ENCODE results near the gene KIF21B. TPM values are rescaled to one million over a fixed set of nuclear protein-coding genes. Genes with fewer than 3 reads are reported as not detected.

The KIF21B gene
- total and polyA plus RNA-seq, 2 of the 4 experiments (the other 2 are of a cell fraction): 0.36 to 0.55 TPM

- Histone ChIP-seq H3K14ac (replicated peaks; ENCODE audit: low read depth, low read length) (no peak overlapping the region), H3K9ac (ENCODE audit: low read depth, low read length) (no peak overlapping the region), H4K20me1 (ENCODE audit: insufficient read depth, low read length) (no peaks in the 10 kb centered on the region), H2BK120ac (ENCODE audit: low read depth, low read length) (no peak overlapping the region), H2BK15ac (ENCODE audit: low read depth, low read length) (no peak overlapping the region), H3K56ac (ENCODE audit: extremely low read depth, insufficient read depth, low read length) (no peak overlapping the region), H2AFZ (replicated peaks; ENCODE audit: low read length, poor library complexity) (no peak overlapping the region), H2AK9ac (replicated peaks; ENCODE audit: low read depth, low read length, poor library complexity) (no peak overlapping the region), H3K36me3 (ENCODE audit: control insufficient read depth, insufficient read depth, low read length) (no peaks in the 10 kb centered on the region), H3K9me1 (ENCODE audit: insufficient read depth, low read length) (no peaks in the 10 kb centered on the region), H3K79me1 (ENCODE audit: low read depth in 1 of 2, low read length in 2 of 2) (no peaks in the 10 kb centered on the region), H3K4ac (ENCODE audit: low read depth, low read length) (no peak overlapping the region), H3K9me3 (ENCODE audit: control insufficient read depth, insufficient read depth, low read length) (peaks cover 2% of the 10 kb centered on the region; the same call in 1 of the 2 replicates), H3K4me2 (ENCODE audit: low read depth, low read length) (no peak overlapping the region), H3K4me1 (ENCODE audit: control insufficient read depth, insufficient read depth, low read length) (no peaks in the 10 kb centered on the region), H3K27me3 (ENCODE audit: control insufficient read depth, insufficient read depth, low read length) (peaks cover 23% of the 10 kb centered on the region), H4K5ac (ENCODE audit: low read depth, low read length) (no peak overlapping the region), H4K91ac (ENCODE audit: insufficient read depth, low read depth, low read length) (no peak overlapping the region), H3K4me3 (ENCODE audit: insufficient read depth, low read depth, low read length) (no peak overlapping the region), H4K8ac (ENCODE audit: low read depth in 2 of 2, low read length in 2 of 2) (no peak overlapping the region), H3K18ac (ENCODE audit: low read depth, low read length) (no peak overlapping the region), H3K27ac (ENCODE audit: insufficient read depth, low read length) (no peak overlapping the region), H3K23ac (ENCODE audit: low read depth, low read length) (no peak overlapping the region), H2AK5ac (ENCODE audit: low read depth, low read length) (no peak overlapping the region), H2BK5ac (ENCODE audit: low read depth, low read length, poor library complexity, severe bottlenecking) (no peak overlapping the region), H2BK20ac (ENCODE audit: low read depth, low read length) (no peak overlapping the region)
- TF ChIP-seq ELK1 (IDR thresholded peaks at IDR 0.05; ENCODE audit: borderline replicate concordance, low read depth, low read length): no peak
- no peak for TF ChIP-seq NFE2L2 (IDR thresholded peaks at IDR 0.05; ENCODE audit: low read depth, low read length)
- TF ChIP-seq RCOR1 (IDR thresholded peaks at IDR 0.05; ENCODE audit: insufficient replicate concordance, low read length): no peak
- no peak for TF ChIP-seq RAD21 (IDR thresholded peaks at IDR 0.05; ENCODE audit: low read length)
- TF ChIP-seq MAZ (IDR thresholded peaks at IDR 0.05; ENCODE audit: borderline replicate concordance, low read depth, low read length): no peak
- WGBS, 2 experiments (ENCODE audit: extremely low coverage in 2 of 2, insufficient read length in 1 of 2): no CpG with 5 or more reads among the region's 13 CpGs
- dilution Hi-C loops (cut with HindIII; ENCODE audit: low sequenced_read_pairs, unreplicated experiment): no loop called here
- in situ Hi-C loops (cut with MboI; ENCODE audit: low sequenced_read_pairs): no loop called here
- intact Hi-C loops (cut with micrococcal nuclease): no loop called here
- DNase-seq (no peak), ATAC-seq (ENCODE audit: low read depth) (no peak)
- ChIA-PET POLR2A (ENCODE audit: unreplicated experiment) (no interaction called here), CTCF (no interaction called here)
- no TSS peak for BruUV-seq (replicated peaks)
These were observed 88.8 kb downstream of the KIF21B start for GRCh38 chr1:200934676-200935245.

Measured in IMR-90 (cell line).